Esophagus muscularis mucosa (tissue), 3 donors: ENCODE results near the gene CYTL1.

Experiments used
- CTCF ChIP-seq, 3 experiments: fragments of 200-600 bp in 2 of 3; fragments of 450-650 bp in 1 of 3; sonication (generic) in 2 of 3; IDR thresholded peaks; one replicate each; pipeline ENCODE4 v1.5.1; 2017 to 2019; ENCODE audit warnings: antibody characterized with exemption in 3 of 3, mild to moderate bottlenecking in 2 of 3, moderate library complexity in 1 of 3
- POLR2A ChIP-seq: fragments of 450-650 bp; IDR thresholded peaks from one replicate; pipeline ENCODE4 v1.6.1; 2017; ENCODE audit warnings: antibody characterized with exemption, moderate library complexity, mild to moderate bottlenecking, low read depth

GRCh38 chr4:5041699-5042098 is 22.4 kb upstream of the CYTL1 start:
- TF ChIP-seq CTCF (IDR thresholded peaks at IDR 0.05) (no peak), POLR2A (no peak)
